Amygdala (tissue), 56 donors: Measurements from ENCODE around the gene DLGAP5.

Experiments
- DNase-seq, 56 donors: peaks; one replicate each; lab custom pipeline; 2025; lab: John Stamatoyannopoulos, UW

DLGAP5 gene

DNA sequence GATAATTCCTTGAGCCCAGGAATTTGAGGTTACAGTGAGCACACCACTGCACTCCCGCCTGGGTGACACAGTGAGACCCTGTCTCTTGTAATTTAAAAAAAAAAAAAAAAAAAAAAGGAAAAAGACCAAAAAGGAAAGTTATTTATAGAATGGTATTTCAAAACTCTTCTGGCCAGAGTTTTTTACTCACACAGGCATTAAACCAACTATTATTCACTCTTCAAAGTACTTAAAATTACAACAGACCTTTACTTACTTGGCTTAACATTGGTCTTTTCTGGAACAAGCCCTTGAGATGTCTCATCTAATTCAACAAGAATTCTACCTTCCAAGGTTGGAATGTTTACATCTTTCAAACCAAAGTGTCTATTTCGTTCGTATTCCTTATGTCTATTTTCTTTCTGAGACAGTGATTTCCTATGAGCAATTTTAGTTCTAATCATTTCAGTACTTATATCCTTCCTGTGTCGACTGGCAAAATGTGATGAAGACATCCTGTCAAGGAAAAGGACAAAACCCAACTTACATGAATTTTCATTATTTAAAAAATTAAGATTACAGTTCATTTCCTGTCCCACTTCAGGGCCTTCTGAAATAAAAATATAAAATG, 2.6 kb downstream of the DLGAP5 start:
- no peak for DNase-seq

DNA sequence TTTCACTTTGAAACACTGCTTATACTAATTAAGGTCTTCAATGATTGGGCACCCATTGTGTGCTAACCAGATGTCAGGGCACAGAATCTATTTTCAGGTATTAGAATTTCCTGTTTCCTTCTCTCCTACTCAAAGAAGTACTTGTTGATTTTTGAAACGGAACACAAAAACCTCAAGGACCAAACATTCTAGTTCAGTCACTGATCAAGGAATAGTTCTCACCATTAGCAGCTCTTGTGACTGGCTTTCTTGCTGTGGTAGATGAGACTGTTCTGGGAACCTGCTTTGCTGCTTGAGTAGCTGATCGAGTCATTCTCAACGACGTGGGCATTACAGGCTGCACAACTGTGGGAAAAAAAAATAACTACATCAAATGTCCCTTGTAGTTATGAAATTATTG, 11.0 kb downstream of the DLGAP5 start:
- no peak for DNase-seq

DNA sequence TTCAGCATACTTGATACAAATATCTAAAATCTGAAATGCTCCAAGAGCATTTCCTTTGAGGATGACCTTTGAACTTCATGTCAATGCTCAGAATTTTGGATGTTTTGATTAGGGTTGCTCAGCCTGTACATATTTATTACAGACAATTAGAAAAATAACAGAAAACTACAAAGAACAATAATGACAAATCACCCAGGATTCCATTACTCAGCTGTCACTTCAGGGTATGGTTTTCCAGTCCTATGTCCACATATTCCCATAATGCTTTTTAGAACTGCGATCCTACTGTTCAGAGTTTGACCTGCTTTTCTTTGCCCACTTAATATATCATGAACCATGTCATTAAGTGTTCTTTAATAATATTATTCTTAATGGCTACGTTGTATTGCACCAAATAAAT, 11.4 kb downstream of the DLGAP5 start:
- no peak for DNase-seq

DNA sequence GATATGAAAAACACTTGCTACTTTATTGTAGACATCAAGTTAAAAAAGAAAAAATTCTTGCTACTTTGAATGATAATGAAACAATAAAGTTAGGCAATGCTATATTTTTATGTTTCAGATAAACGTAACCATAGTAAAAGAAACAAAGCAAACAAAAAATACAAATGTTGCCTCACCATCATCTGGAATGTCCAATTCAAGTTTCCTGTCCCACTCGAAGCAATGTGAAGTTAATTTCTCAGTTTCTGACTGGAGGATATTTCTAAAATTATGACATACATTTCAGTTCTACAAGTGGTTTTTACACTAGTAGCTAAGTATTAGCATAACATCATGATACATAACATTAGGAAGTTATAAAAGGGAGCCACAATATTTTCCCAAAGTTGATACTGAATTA, 20.9 kb downstream of the DLGAP5 start:
- DNase-seq: no peak

DNA sequence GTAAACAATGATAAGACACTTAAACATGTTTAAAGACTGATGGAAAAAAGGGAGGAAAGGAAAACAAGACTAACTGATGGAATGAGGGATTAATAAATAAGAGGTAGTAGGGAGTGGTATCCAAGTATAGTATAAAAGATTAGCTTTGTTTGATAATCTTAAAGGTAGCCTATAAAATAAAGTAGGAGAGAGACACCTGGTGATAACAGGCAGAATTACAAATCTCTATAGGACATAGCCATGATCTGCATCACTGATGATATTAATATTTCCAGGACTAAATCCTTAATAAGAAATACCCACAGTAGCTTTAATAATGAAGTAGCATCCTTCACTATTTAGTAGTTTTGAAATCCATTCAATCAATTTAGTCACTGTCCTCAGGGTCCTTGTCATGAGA, 30.4 kb downstream of the DLGAP5 start:
- DNase-seq: peak in 1 of 56 donors; percentile 5

DNA sequence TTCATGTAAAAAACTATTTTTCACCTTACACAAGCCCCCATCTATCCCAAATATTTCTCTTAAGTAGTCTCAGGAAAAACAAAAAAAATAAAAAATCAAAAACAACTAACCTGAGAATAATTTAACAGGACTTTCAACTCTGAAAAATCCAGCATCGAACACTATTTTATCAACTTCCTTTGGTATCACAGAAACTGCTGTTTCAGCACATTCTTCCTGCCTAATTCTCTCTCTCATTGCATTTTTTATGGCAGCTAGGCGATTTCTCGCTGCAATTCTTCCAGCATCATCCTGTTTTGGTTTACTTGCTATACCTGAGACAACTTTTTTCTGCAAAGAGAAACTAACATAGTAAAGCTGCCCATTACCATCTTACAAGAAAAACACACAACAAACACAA, 33.0 kb downstream of the DLGAP5 start:
- no peak for DNase-seq

DNA sequence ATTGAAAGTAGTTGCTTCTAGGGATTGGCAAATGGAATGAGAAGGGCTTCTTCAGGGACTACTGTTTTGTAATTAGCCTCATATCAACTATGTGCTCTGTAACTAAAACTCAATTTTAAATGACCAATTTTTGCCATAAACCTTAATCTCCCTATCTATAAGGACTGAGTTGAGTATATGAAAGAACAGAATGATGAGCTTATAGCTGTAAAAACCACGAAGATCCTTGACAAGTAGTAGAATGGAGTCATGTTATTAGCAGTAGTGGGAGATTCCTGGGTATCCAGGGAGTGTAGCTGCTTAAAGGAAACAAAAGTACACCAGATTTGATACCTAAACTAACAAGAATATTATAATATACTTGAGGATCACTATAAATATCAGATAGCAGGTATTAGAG, 34.3 kb downstream of the DLGAP5 start:
- no peak for DNase-seq

DNA sequence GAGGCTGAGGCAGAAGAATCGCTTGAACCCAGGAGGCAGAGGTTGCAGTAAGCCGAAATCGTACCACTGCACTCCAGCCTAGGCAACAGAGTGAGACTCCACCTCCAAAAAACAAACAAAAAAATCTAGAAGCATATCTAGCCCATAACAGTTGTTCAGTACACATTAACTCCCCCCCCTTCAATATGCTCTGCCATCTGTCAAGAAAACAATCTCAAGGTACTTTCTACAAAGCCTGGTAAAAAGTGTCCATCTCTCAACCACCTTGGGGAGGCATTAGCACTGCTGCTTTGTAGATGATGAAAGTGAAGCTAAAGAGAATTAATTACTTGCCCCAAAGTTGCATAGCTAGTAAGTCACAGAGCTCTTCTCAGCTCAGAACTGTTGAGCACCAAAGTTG, 37.4 kb downstream of the DLGAP5 start:
- DNase-seq: no peak

DNA sequence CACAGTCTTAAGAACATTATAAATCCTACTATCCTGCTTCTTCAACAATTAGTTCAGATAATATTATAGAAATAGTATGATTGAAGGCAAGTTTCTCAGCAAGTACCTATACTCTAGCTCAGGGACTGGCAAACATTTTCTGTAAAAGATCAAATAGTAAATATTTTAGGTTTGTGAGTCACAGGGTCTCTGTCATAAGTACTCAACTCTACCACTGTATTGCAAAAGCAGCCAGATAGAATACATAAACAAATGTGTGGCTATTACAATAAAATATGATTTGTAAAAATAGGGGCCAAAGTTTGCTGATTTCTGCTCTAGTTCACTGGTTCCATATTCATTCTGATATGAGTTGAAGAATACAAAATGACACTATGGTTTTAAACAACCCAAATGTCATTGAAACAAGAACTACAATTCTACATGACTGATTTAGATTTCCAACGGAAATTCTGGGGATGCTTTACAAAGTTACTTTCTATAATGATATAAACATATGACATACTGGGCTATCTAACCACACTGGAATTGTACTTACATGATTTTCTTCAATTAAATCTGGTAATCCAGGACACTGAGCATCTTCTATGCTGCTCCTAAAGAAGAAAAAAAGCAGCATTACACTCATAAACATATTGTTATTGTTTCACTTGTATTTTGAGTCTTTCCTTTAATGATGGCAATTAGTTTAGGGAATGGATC, 39.2 kb downstream of the DLGAP5 start:
- no peak for DNase-seq

DNA sequence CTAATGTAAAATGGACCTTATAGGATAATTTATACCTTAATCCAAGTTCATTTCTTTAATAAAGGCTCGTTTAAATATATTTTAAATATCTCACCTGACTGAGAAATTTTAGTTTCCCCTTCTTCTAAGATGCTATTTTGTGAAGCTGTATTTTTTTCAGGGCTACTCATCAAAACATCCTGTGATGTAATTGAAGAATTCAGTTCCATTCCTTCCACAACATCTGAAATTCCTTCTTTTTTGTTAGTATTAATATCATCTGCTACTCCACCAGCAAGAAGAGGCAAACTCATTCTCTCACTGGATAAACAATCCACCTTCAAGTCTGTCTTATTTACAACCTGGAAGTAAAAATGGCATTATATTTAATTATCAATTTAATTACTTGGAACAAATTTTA, 39.8 kb downstream of the DLGAP5 start:
- DNase-seq: no peak

DNA sequence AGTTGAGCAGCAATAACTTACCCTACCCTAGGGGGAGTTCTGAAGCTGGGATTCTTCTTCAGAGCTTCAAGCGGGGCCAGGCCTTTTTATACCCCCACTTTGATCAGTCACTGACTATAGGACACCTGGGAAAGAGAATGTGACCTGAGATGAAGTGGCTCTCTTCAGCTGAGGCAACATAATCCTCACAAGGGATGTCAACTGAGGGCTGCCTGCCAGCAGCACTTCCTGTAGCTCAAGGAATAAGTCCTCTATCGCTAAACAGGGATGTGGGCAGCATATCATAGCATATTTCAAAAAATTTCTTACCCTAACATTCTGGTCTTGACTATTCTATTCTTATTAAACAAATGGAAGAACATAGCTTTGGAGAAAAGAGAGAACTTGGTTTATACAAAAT, 45.0 kb downstream of the DLGAP5 start:
- DNase-seq: no peak

DNA sequence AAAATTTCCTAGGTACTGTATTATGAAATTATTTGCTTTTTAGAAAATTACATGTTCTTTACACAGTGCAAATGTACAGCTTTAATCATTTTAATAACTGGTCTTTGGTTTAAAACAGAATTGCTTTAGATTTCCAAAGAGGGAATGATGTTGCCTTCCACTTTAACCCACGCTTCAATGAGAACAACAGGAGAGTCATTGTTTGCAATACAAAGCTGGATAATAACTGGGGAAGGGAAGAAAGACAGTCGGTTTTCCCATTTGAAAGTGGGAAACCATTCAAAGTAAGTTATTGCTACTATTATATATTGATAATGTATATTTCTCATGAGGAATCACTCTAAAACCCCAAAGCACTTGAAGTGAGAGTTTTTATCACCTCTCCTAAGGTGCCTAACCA, 48.9 kb downstream of the DLGAP5 start:
- DNase-seq: no peak

DNA sequence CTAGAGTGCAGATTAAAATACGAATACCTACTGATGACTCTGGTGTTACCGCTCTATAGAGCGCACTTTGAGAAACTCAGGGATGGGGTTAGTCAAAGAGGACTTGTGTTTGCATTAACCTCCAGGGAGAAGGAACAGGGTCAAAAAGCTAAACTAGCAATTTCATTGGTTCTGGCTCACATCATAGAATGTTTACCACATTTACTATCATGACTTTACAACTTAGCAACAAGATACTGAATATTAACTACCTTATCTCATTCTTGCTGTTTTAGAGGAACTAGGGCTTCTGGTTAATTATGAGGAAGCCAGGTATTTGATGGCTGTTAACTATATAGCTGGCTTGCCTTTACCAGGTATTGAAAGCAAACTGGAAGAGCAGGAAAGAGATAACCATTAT, 49.6 kb downstream of the DLGAP5 start:
- DNase-seq: no peak

DNA sequence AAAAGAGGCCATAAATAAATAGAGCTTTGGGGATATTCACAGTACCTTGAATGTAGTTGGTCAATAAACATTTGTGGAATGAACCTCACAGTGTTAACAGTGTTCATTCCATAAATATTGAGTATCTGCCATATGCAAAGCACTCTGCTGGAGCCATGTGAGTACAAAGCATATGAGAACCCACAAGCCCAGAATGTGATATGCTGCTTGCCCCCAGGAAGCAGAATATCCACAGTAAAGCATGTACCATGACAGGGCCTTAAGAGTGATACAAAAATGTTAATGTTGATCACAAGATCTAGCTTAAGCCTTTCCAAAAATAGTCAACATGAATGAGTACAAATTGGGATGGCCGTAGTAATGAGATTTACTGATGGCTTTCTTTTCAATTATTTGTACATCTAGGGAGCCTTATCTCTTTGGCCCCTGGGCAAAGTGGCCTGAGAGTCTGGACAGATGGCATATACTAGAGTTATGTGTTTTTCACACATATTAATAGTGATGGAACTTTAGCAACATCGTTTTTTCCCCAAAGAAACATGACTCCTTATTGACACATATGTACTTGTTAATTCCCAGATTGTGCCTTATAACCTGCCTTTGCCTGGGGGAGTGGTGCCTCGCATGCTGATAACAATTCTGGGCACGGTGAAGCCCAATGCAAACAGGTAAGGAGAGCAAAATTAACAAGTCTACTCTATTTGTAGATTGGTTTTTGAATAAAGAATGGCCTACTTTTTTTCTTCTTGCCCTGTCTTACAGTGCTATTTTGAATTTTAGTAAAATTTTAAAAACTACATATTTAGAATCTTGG, 51.5 kb downstream of the DLGAP5 start:
- DNase-seq: no peak

DNA sequence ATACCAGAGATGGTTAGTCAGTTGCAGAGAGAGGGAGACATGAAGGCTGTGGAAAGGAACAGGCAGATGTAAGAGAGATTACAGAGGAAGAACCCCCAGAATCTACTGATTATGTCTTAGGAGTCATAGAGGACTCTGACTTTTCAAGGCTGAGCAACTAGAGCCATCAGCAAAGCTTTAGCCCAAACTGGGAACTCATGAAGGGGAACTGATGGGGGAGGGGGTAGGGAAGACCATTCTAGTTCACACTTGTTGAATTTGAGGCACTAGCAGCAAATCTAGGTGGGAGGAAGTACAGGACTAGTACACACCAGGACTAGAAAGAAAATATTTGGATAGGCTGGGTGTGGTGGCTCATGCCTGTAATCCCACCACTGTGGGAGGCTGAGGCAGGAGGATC, 52.2 kb downstream of the DLGAP5 start:
- no peak for DNase-seq

DNA sequence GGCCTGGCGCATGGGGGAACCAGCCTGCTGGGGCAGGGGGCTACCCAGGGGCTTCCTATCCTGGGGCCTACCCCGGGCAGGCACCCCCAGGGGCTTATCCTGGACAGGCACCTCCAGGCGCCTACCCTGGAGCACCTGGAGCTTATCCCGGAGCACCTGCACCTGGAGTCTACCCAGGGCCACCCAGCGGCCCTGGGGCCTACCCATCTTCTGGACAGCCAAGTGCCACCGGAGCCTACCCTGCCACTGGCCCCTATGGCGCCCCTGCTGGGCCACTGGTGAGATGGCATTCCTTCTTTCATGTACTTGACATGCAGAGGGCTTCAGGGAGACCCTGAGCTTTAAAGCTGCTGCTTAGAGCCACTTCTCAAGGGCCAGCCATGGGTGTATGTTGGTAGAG, 53.3 kb downstream of the DLGAP5 start:
- DNase-seq: no peak

DNA sequence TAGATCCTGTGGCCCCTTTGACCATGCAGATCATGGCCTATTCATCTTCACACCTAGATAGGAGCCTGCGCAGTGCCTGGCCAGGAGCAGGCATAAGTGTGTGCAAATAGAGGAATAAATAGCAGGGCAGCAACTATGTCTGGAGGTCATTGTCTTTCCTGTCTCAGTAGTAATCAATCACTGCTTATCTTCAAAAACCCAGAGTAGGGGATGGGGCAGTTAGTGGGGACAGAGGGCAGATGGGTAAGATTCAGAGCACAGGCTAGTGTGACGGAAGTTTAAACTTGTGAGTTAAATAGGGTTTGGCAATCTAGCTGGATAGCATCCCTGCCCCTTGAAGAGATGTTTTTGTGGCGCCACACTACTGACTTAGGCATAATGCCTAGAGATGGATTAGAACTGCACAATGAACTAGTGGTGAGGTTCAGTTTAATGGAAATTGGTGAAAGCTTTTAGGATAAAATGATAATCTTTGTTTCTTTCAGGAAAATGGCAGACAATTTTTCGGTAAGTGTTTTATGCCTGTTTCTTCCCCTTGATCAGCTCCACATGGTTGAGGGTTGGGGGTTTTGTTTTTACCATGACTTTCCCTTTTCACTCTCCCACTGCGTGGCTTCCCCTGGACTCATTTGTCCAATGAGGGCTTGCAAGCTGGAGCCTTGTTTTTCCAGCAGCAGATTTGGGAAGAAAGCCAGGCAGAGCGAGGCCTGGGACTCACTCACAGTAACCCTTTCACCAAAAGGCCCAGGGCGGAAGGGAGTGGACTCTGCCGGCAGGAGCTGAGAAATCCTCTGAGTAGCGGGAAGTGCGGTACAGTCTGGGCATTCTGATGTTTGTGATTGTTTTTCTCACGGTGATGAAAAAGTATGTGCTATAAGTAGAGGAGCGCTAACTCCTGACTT, 54.2 kb downstream of the DLGAP5 start:
- DNase-seq: peak in 46 of 56 donors; percentile 11 to 80 (median 54)

DNA sequence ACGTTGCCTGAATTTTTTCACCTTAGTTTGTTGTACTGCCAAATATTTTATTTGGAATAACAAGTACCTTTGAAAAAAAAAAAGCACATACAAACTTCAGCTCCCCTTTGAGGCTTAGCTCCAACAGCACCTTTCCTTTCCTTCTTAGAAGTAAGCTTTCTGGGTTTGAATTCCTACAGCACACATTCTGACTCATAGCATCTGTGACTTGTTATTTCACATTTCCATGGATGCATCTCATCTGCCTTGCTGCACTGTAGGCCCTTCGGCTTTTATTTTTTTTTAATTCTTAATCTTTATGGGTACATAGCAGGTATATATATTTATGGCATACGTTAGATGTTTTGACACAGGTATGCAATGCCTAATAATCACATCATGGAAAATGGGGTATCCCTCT, 55.1 kb downstream of the DLGAP5 start:
- no peak for DNase-seq

DNA sequence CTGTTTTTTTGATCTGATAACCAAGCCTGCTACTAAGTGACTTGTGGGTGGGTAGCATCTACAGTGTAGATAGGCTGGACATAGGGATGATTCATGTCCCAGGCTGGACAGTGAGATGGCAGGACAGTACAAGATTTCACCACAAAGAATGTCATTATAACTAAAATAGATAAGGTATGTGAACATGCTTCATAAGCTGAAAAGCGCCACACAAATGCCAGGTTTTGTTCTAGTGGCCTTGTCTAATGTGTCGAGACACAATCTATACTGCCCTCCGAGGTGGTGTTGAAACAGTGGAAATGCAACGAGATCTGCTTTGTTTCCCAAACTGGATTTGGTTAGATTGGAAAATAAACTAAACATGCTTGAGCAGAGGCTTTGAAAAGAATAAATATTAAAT, 58.0 kb downstream of the DLGAP5 start:
- no peak for DNase-seq

DNA sequence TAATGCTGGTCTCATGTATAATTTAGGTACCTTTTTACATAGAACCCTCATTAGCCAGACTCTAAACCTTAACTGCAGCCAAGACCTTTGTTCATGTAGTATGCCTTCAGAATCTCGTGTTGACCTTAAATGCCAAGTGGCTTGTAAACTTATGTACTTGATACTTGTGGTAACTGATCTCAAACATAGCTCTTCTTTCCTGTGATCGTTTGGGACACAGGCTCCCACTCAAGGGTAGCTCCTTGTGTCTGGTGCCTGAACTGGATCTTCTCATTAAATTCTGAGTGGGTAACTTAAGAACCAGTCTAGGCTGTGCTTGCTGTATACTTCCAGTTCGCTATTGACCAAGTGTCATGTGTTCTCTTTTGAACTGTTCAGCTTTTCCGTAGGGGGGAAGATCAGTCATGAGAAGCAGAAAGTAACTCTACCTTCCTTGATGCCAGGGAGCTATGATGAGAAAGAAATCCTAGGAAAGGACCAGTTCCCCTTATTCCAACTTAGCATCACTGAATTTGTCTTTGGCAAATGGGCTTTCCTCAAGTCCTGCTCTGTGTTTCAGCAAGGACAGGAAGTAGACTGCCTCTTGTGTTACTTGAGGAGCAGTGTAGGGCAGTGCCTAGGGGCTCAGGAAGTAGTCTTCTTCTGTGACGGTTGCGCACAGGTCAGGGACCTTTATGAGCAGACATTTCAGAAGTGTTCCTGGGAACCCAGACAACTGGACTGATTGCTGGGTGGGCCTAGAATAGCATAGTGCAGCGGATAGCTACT, 59.8 kb downstream of the DLGAP5 start:
- no peak for DNase-seq
